ENCODE measurements around the gene DES. TPM values are rescaled to one million over a fixed set of nuclear protein-coding genes. Genes with fewer than 3 reads are reported as not detected.
A peak's percentile ranks its signal among the peaks of the same experiment; 100 is the strongest.

Gene DES
- polyA plus RNA-seq, 4 donors: 5.5 to 10.4 (median 8.1) TPM

GRCh38 chr2:219452361-219453317 lies 34.5 kb downstream of the DES start:
- DNase-seq (ENCODE audit: low read depth in 4 of 4, low spot score in 3 of 4): no peak

- DNase-seq (ENCODE audit: low read depth in 4 of 4, low spot score in 3 of 4): no peak
Measured at GRCh38 chr2:219453671-219454590, 35.8 kb downstream of the DES start.

- DNase-seq (ENCODE audit: low read depth in 4 of 4, low spot score in 3 of 4): no peak
Measured at GRCh38 chr2:219455581-219455980, 37.4 kb downstream of the DES start.

- DNase-seq (ENCODE audit: low read depth in 4 of 4, low spot score in 3 of 4): no peak
Measured at GRCh38 chr2:219457784-219458369, 39.7 kb downstream of the DES start.

- DNase-seq (ENCODE audit: low read depth in 4 of 4, low spot score in 3 of 4): no peak
Measured at GRCh38 chr2:219458996-219459395, 40.8 kb downstream of the DES start.

GRCh38 chr2:219459460-219460311 lies 41.5 kb downstream of the DES start:
- no peak for DNase-seq (ENCODE audit: low read depth in 4 of 4, low spot score in 3 of 4)

- peak in 1 of 4 donors; percentile 60 for DNase-seq (ENCODE audit: low read depth in 4 of 4, low spot score in 3 of 4)
Measured at GRCh38 chr2:219460424-219460926, 42.3 kb downstream of the DES start.

- no peak for DNase-seq (ENCODE audit: low read depth in 4 of 4, low spot score in 3 of 4)
Measured at GRCh38 chr2:219461047-219461514, 42.9 kb downstream of the DES start.

GRCh38 chr2:219461669-219462068 lies 43.5 kb downstream of the DES start:
- DNase-seq (ENCODE audit: low read depth in 4 of 4, low spot score in 3 of 4): no peak

GRCh38 chr2:219462349-219462748 lies 44.2 kb downstream of the DES start:
- DNase-seq (ENCODE audit: low read depth in 4 of 4, low spot score in 3 of 4): no peak

- no peak for DNase-seq (ENCODE audit: low read depth in 4 of 4, low spot score in 3 of 4)
Measured at GRCh38 chr2:219464286-219465032, 46.3 kb downstream of the DES start.

GRCh38 chr2:219465659-219466561 lies 47.7 kb downstream of the DES start:
- no peak for DNase-seq (ENCODE audit: low read depth in 4 of 4, low spot score in 3 of 4)

GRCh38 chr2:219466816-219467735 lies 48.9 kb downstream of the DES start:
- no peak for DNase-seq (ENCODE audit: low read depth in 4 of 4, low spot score in 3 of 4)

GRCh38 chr2:219467736-219468075 lies 49.5 kb downstream of the DES start:
- no peak for DNase-seq (ENCODE audit: low read depth in 4 of 4, low spot score in 3 of 4)

GRCh38 chr2:219468410-219469185 lies 50.4 kb downstream of the DES start:
- no peak for DNase-seq (ENCODE audit: low read depth in 4 of 4, low spot score in 3 of 4)

GRCh38 chr2:219469186-219469724 lies 51.1 kb downstream of the DES start:
- no peak for DNase-seq (ENCODE audit: low read depth in 4 of 4, low spot score in 3 of 4)
